ENCODE results near the gene PRG3. TPM values are rescaled to one million over a fixed set of nuclear protein-coding genes. Genes with fewer than 3 reads are reported as not detected.
"Not testable (repeated sequence)": the region's sequence is repeated elsewhere in the genome, so short reads cannot be mapped to it uniquely, and the experiment has no call there.

PRG3 gene
- total and polyA plus RNA-seq, 8 donors: 0.43 to 1.0 (median 0.76) TPM; not detected in 2

DNA sequence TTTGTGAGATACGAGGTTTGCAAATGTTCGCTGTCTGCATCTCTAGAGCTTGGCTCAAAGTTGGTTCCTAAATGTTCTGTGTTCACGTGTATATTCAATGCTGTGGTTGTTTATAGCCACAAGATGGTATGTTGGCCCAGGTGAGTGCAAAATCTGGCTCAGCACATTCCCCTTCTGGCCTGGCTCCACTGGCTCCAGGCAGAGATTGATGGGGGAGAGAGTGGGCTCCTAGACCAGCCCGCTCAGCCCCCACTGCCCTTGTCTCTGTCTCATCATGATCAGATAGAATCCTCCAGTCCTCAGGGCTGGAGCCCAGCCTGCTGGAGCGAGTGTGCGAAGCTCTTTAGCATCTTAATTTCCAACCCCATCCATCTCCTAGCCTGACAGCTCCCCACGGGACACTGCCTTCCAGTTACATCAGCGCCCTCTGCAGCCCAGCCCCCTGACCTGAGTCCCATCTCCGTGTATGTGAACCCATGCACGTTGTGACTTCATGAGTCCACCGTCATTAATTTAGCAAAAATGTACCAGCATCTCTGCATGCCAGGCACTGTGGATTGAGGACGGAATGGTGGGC lies 40.8 kb downstream of the PRG3 start:
- H3K9me3 ChIP-seq: no peaks in the 10 kb centered on the region
- H3K4me3 ChIP-seq: no peak overlapping the region
- H3K36me3 ChIP-seq: no peaks in the 10 kb centered on the region
- TF ChIP-seq CTCF (IDR thresholded peaks at IDR 0.05): no peak
- no peak overlapping the region for H3K27ac ChIP-seq
- no peak for DNase-seq
- intact Hi-C loops (cut with DNase I): no loop called here
- no peak for ATAC-seq
- no peaks in the 10 kb centered on the region for H3K27me3 ChIP-seq
- H3K4me1 ChIP-seq: peaks cover 0 to 9% of the 10 kb centered on the region in 2 donors

DNA sequence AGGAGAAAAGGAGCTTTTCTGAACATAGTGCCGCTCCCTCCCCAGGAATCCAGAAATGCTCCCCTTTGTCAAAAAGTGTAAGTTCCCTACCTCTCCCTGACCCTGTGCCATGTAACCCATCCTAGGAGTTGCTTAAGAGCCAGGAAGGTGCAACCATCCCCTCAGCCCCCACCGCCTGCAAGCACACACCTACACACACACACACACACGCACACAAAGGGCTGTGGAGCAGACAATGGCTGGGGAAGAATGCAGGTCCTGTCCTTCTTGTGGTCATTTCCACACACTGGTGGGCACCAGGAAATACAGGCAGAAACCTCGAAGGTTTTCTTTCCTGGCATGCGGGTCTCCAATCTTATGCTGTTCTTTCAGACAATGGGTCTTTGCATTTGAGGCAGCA lies 41.6 kb downstream of the PRG3 start:
- TF ChIP-seq CTCF (IDR thresholded peaks at IDR 0.05): no peak
- no peak for ATAC-seq
- Histone ChIP-seq H3K4me3 (no peak overlapping the region), H3K4me1 (peaks cover 5 to 17% of the 10 kb centered on the region in 2 donors), H3K27me3 (no peaks in the 10 kb centered on the region), H3K27ac (no peak overlapping the region), H3K9me3 (no peaks in the 10 kb centered on the region), H3K36me3 (no peaks in the 10 kb centered on the region)
- DNase-seq: no peak
- intact Hi-C loops (cut with DNase I): no loop called here

GRCh38 chr11:57338142-57338541 lies 42.8 kb downstream of the PRG3 start, which contains the start of gene P2RX3:
P2RX3 (plus strand) TSS chr11:57338352; CDS start chr11:57338551, 199 bp downstream.
- ATAC-seq: no peak
- DNase-seq: no peak
- no peak within 1 kb of the TSS for H3K27ac ChIP-seq
- intact Hi-C loops (cut with DNase I): no loop called here
- H3K4me1 ChIP-seq: peaks cover 9 to 25% of the 10 kb centered on the region in 2 donors
- TF ChIP-seq CTCF (IDR thresholded peaks at IDR 0.05): no peak
- H3K9me3 ChIP-seq: no peaks in the 10 kb centered on the region
- no peak within 1 kb of the TSS for H3K4me3 ChIP-seq
- peaks cover 0 to 8% of the 10 kb centered on the region in 2 donors for H3K36me3 ChIP-seq
- H3K27me3 ChIP-seq: no peaks in the 10 kb centered on the region

- intact Hi-C loops (cut with DNase I); H3K27ac ChIP-seq; H3K27me3 ChIP-seq; ATAC-seq; DNase-seq; H3K9me3 ChIP-seq; H3K4me3 ChIP-seq: not testable (repeated sequence)
- H3K36me3 ChIP-seq: peaks cover 0 to 21% of the 10 kb centered on the region in 2 donors
- H3K4me1 ChIP-seq: peaks cover 9 to 25% of the 10 kb centered on the region in 2 donors
These were observed 44.1 kb downstream of the PRG3 start for GRCh38 chr11:57336856-57337255.

DNA sequence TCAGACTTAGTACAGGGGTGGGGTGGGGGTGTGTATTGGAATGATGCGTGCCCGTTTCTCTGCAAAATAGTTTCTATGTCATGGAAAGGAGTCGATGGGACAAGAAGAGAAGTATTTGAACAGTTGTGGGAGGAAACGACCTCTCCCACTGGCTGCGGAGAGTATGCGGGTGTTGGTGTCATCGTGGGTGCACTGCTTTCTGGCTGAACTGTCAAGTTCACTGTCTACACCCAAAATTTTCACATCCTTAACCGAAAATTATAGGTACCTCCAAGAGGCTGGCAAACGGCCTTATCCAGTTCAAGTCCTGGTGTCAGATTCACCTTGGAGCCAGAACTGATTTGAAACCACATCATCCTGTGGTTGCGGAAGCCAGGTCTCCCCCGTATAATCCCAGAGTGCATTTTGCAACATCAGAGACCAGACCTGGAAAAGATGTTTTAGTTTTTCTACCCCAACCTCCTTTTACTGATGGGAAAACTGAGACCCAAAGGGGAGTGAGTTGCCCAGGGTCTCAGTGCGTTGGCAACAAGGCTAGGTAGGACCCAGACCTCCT lies 44.8 kb downstream of the PRG3 start:
- Histone ChIP-seq H3K36me3 (peaks cover 0 to 27% of the 10 kb centered on the region in 2 donors), H3K4me1 (peaks cover 9 to 25% of the 10 kb centered on the region in 2 donors), H3K27me3 (no peaks in the 10 kb centered on the region), H3K9me3 (no peaks in the 10 kb centered on the region), H3K27ac (peak overlapping the region; percentile 76 to 84), H3K4me3 (peak overlapping the region; percentile 64 to 76)
- ATAC-seq (no peak), DNase-seq (peak in 1 of 4 donors; percentile 29)
- TF ChIP-seq CTCF (IDR thresholded peaks at IDR 0.05): no peak
- intact Hi-C loops (cut with DNase I): no loop called here
